HG03045 (cell line): ENCODE results near the gene RHPN2.

Experiments
- ATAC-seq: cut with Tn5 transposase; IDR thresholded peaks from one replicate; pipeline ENCODE4 v1.9.1; 2021; ENCODE audit warnings: mild to moderate bottlenecking, moderate library complexity; ENCODE audit not compliant: unreplicated experiment

The RHPN2 gene

DNA sequence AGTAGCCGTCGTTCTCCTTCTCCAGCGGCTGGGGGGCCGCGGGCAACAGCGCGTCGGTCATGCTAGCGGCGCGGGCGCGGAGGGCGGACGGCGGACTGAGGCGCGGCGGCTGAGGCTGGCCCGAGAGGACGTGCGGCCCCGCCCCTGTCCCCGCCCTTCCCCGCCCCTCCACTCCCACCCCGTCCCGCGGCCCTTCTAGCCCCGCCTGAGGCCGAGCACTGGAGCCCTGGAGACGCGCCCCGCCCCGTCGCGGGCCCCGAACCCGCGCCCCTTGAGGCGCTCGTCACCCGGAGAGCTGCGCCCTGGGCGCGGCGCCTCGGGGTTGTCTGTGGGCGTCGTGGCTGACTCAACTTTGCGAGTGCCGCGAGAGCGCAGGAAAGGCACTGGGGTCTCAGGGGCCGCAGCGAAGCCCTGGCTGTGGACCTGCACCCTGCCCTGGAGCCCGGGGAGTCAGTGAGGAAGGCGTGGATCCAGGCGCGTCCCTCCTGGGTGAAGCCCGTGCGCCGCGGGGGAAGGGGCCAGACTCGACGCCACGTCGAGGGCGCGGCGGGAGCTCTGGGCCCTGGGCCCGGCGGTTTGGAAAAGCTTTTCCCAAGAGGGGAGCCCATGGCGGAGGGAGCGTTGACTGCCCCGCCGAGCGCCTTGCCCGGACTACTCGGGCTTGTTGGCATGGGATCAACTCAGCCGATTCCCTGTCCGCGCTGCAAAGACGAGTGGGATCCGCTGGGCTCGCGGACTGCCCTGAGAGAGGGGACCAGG is at the start of gene RHPN2:
Gene RHPN2, minus strand, starts transcription at position 97 of the 759 bp plus-strand sequence. Its CDS starts 36 bp downstream, at position 61.
- ATAC-seq, result no peak

- ATAC-seq, result no peak
Observed at GRCh38 chr19:33114312-33114711, 49.6 kb upstream of the RHPN2 start.

GRCh38 chr19:33111587-33111986 is 46.9 kb upstream of the RHPN2 start:
- ATAC-seq, result no peak

DNA sequence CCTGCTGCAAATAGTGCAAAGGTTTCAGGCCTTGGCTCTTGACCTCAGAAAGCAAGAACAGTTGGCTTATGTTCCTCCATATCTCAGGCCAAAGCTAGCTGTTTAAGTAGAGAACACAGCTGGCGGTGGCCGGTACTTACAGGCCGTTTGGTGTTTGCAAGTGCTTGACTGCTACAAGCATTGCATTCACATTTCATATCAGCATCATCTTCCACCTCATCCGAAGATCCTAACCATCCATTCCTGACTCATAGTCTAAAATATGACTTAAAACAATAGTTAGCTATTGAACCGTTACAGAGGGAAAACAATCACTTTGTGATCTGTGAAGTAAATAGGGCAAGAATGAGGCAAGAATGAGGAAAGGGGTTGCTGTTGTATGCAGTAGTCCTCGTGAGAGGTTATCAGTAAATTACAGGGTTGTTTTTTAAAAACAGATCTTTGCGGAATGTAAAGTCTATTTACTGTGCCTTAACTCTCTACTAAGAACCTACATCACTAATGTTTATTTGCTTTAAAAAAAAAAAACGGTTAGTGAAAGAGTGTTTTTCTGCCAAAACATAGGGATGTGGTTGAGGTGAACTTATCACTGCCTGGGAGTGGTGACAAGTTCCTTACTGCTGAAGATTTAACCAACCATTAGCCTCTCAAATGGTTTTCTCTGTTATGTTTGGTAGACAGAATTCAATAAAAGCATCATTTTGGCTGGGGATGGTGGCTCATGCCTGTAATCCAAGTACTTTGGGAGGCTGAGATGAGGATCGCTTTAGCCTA is 45.6 kb upstream of the RHPN2 start:
- ATAC-seq, result no peak

- no peak for ATAC-seq
Observed at GRCh38 chr19:33108161-33108560, 43.5 kb upstream of the RHPN2 start.

DNA sequence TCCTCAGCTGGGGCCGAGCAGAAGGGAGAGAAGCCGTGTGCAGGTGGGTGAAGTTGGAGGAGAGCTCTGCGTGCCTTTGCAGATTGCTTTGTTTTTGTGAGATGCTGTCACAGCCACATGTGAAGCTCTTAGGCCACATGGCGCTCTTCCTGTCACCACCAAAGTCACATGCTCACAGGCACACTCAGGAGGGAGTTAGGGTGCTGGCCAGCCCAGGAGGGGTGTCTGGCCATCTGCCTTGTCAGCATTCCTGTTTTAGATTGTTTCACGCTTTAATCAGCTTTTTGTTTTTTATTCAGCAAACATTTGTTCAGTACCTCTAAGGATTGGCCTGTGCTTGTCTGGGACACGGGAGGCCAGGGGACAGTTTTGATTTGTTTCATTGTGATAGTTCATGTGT is 38.2 kb upstream of the RHPN2 start:
- no peak for ATAC-seq

- ATAC-seq, result no peak
Observed at GRCh38 chr19:33100894-33101644, 36.4 kb upstream of the RHPN2 start.

DNA sequence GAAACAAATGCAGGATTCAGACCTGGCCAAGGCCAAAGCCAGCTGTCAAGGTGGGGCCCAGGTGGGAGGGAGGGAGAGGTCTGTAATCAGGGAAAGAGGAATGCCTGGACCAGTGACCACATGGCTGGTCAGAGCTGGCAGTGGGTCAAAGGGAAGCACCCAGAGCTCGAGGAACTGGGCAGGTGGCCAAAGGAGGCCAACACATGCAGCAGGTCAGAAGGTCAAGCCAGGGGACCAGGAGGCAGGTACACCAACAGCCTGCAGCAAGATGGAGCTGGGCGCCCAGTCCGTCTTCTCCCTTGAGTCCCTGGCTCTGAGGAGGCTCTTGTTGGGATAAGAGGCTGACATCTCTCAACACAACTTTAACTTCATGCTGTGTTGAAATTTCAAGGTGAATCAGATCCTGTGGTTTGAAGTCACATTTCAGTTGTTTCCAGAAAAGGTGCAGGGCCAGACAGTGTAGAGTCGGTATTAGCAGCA is 33.4 kb upstream of the RHPN2 start:
- no peak for ATAC-seq

- no peak for ATAC-seq
Observed at GRCh38 chr19:33096005-33096404, 31.3 kb upstream of the RHPN2 start.

- ATAC-seq, result no peak
Observed at GRCh38 chr19:33094436-33095067, 29.9 kb upstream of the RHPN2 start.

DNA sequence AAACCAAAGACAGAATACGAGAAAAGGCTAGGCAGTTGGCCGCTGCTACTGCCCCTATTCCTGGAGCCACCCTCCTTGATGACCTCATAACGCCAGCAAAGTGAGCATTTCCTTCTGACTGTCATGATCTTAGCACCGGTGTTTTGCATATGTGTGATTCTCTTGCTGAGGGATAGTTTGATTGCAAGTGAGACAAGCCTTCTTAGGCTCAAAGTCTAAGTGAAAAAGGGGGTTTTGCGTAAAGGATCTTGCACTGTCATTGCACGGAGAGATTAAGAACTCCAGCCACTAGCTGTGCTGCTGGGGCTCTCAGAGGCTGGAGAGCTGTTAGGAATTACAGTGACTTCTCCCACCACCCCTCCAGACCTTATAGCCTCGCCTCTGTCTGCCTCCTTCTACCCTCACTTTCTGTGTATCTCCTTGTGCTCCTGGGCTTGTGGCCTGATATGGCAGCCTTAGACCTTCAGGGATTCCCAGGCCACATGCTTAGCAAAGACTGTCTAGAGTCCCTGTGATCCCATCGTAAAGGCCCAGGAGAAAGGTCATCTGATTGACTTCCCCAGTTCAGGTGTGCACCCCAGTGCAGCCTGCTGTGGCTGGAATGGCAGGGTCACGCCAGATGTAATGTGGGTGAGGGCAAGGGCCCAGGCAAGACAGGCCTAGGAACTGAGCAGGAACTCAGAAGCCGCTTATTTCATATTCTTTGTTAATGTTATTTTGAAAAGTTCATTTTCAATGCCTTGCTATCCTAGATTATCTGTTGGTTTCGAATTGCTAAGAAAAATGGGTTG is 28.9 kb upstream of the RHPN2 start:
- no peak for ATAC-seq

GRCh38 chr19:33090179-33090578 is 25.5 kb upstream of the RHPN2 start:
- ATAC-seq, result no peak

DNA sequence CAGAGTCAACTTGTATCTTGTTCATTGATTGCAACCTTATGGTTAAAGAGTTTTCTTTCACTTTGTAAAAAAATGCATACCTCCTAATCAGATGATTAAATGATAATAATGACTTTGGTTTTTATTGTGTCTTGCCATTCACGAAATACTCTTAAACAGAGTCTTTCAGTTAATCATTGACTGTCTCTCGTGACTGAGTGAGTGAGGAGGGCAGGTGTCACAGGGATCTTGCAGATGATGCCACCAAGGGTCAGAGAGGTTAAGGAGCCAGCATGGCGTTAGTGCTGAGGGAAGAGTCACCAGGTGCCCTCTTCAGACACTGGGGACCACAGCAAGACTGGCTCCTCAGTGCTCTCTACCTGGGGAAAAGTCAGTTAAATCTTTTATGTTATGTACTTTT is 24.3 kb upstream of the RHPN2 start:
- ATAC-seq, result no peak

DNA sequence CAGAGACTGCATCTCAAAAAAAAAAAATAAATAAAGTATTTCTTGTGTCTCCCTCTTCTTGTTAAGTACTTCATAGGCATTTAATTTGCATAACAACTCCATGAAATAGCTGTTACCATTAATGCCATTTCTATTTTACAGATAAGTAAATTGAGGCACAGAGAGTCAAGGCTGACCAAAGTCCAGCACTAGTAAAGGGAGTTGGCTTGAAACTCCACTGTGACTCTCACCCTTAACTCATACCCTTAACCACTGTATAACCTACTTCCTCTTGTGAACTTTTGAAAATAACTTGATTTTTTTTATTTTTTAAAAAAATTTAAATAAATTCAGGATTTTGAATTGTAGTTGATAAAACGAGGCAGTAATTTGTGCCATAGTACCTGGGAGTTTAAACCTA is 22.3 kb upstream of the RHPN2 start:
- no peak for ATAC-seq

DNA sequence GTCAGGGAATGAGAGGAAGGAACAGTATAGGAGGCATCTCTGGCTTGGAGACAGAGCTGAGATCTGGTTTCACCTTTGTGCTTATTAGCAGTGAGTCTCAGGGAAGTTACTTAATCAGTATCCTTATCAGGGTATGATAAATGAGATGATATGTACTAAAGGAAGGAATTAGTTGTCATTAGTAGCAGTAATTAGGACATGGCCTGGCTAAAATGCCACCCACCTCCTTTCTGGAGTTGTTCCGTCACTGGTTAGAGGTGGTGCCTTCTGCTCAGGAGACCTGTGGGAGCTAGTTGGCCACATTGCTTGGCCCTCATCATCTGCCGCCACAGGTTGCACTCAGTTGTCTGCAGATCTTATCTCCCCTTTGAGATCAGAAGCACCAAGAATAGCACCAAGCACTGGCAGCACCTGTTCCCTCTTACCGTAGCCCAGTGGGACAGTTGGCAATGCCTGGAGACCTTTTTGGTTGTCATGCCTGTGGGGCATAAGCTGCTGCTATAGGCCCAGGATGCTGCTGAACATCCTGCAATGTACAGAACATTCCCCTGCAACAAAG is 21.0 kb upstream of the RHPN2 start:
- no peak for ATAC-seq

- peak; percentile 77 for ATAC-seq
Observed at GRCh38 chr19:33080761-33081681, 16.3 kb upstream of the RHPN2 start, which contains the start of gene GPATCH1. GPATCH1 (plus strand) TSS chr19:33081181; CDS start chr19:33081194, 13 bp downstream.

DNA sequence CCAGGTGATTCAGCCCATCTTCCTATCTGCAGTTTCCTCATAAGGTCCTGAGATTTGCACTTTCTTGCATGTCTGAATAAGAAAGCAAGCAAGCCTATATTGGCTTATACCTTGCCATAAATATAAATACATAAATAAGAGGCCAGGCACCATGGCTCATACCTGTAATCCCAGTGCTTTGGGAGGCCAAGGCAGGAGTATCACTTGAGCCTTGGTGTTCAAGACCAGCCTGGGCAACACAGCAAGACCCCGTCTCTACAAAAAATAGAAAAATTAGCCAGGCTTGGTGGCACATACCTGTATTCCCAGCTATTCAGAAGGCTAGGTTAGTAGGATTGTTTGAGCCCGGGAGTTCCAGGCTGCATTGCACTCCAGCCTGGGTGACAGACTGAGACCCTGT is 10.8 kb upstream of the RHPN2 start:
- ATAC-seq, result no peak

GRCh38 chr19:33071887-33072286 is 7.2 kb upstream of the RHPN2 start:
- ATAC-seq, result no peak

DNA sequence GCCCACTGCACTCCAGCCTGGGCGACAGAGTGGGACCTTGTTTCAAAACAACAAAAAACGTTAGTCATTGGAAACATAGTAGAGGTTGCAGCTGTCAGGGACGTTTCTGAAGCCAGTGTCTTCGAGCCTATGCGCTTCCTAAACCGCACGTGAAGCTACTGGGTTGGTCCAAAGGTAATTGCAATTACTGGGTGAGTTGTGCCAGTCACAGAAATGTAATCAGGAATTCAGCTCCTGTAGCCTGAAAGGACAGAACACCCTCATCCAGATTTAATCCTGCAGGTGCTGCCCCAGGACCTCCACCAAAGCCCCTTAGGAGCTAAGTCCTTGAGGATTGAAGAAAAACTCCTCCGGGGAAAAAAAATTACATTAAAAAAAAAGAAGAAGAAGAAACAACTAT is 2.4 kb upstream of the RHPN2 start:
- ATAC-seq, result no peak
